HEK293 (cell line): ENCODE data around the gene ZNF668.

Experiments
- CTCF ChIA-PET: fragments of 350-600 bp; formaldehyde crosslinking; extraction: SDS; loops from one replicate; lab custom pipeline; 2021; ENCODE audit warnings: antibody characterized with exemption; lab: Yijun Ruan, JAX
- POLR2A ChIA-PET: fragments of 300-600 bp; formaldehyde crosslinking; extraction: SDS; loops from one replicate; lab custom pipeline; 2020; ENCODE audit warnings: antibody characterized with exemption, inconsistent platforms; lab: Yijun Ruan, JAX
- H3K27ac ChIP-seq: fragments of 200-500 bp; sonication (Bioruptor generic); 2 replicates; pipeline ENCODE4 v1.5.1; 2014; ENCODE audit warnings: low read depth, low read length, control low read depth, inconsistent platforms; ENCODE audit errors: extremely low read depth
- H3K36me3 ChIP-seq, 2 experiments: fragments of 200-500 bp in 1 of 2; sonication (Bioruptor generic) in 1 of 2; 1 replicate in 1 of 2; 2 replicates in 1 of 2; pipeline ENCODE4 v1.5.1; 2014 to 2017; ENCODE audit warnings: inconsistent platforms in 2 of 2, low read length in 2 of 2; ENCODE audit not compliant: control insufficient read depth in 2 of 2, insufficient read depth in 1 of 2
- H3K4me1 ChIP-seq: fragments of 200-500 bp; sonication (Bioruptor generic); 2 replicates; pipeline ENCODE4 v1.5.1; 2014; ENCODE audit warnings: mild to moderate bottlenecking, low read length, inconsistent platforms; ENCODE audit not compliant: control insufficient read depth, insufficient read depth
- H3K4me3 ChIP-seq: 2 replicates; pipeline ENCODE4 v1.5.1; 2011; ENCODE audit warnings: low read depth, mild to moderate bottlenecking, control low read depth, low read length, moderate library complexity
- H3K9me3 ChIP-seq: fragments of 200-500 bp; sonication (Bioruptor generic); 2 replicates; pipeline ENCODE4 v1.5.1; 2014; ENCODE audit warnings: low read depth, low read length, inconsistent platforms; ENCODE audit not compliant: control insufficient read depth, insufficient read depth
- HOXC10 ChIP-seq: sonication (generic); formaldehyde crosslinking; IDR thresholded peaks from 2 replicates; pipeline ENCODE4 v1.8.1; 2023; ENCODE audit warnings: mild to moderate bottlenecking, missing genetic modification reagents
- KLF10 ChIP-seq: fragments of 450-650 bp; IDR thresholded peaks from 2 replicates; pipeline ENCODE4 v1.5.1; 2018; ENCODE audit warnings: missing biosample characterization, mild to moderate bottlenecking, missing genetic modification characterization
- OSR2 ChIP-seq: fragments of 450-650 bp; formaldehyde crosslinking; IDR thresholded peaks from 2 replicates; pipeline ENCODE4 v1.5.1; 2016; ENCODE audit warnings: missing biosample characterization, missing genetic modification characterization
- RBAK ChIP-seq: fragments of 450-650 bp; formaldehyde crosslinking; IDR thresholded peaks from 2 replicates; pipeline ENCODE4 v1.5.1; 2016; ENCODE audit warnings: missing biosample characterization, missing genetic modification characterization
- SETDB1 ChIP-seq: IDR thresholded peaks from one replicate; pipeline ENCODE4 v1.6.1; 2017; ENCODE audit warnings: mild to moderate bottlenecking, low read length, moderate library complexity, mixed read lengths; ENCODE audit not compliant: insufficient read length
- SP2 ChIP-seq: fragments of 450-650 bp; formaldehyde crosslinking; IDR thresholded peaks from 2 replicates; pipeline ENCODE4 v1.5.1; 2016; ENCODE audit warnings: missing biosample characterization, missing genetic modification characterization
- ZBTB48 ChIP-seq: fragments of 450-650 bp; formaldehyde crosslinking; IDR thresholded peaks from 2 replicates; pipeline ENCODE4 v1.5.1; 2016; ENCODE audit warnings: missing biosample characterization, missing genetic modification characterization
- ZEB2 ChIP-seq: fragments of 450-650 bp; formaldehyde crosslinking; IDR thresholded peaks from 2 replicates; pipeline ENCODE4 v1.5.1; 2016; ENCODE audit warnings: missing biosample characterization, missing genetic modification characterization
- ZFP3 ChIP-seq: fragments of 450-650 bp; formaldehyde crosslinking; IDR thresholded peaks from 2 replicates; pipeline ENCODE4 v1.5.1; 2016; ENCODE audit warnings: low read depth, missing biosample characterization, missing genetic modification characterization
- ZFP37 ChIP-seq: fragments of 450-650 bp; formaldehyde crosslinking; IDR thresholded peaks from 2 replicates; pipeline ENCODE4 v1.5.1; 2016; ENCODE audit warnings: missing biosample characterization, missing genetic modification characterization
- ZIC2 ChIP-seq: fragments of 450-650 bp; formaldehyde crosslinking; IDR thresholded peaks from 2 replicates; pipeline ENCODE4 v1.5.1; 2016; ENCODE audit warnings: missing biosample characterization, missing genetic modification characterization
- ZNF10 ChIP-seq: fragments of 450-650 bp; formaldehyde crosslinking; IDR thresholded peaks from 2 replicates; pipeline ENCODE4 v1.5.1; 2017; ENCODE audit warnings: missing biosample characterization, missing genetic modification characterization
- ZNF114 ChIP-seq: fragments of 450-650 bp; formaldehyde crosslinking; IDR thresholded peaks from 2 replicates; pipeline ENCODE4 v1.5.0; 2017; ENCODE audit warnings: missing biosample characterization, missing genetic modification characterization
- ZNF221 ChIP-seq: fragments of 450-650 bp; formaldehyde crosslinking; IDR thresholded peaks from 2 replicates; pipeline ENCODE4 v1.5.1; 2017; ENCODE audit warnings: missing biosample characterization, missing genetic modification characterization, borderline replicate concordance
- ZNF239 ChIP-seq: fragments of 450-650 bp; formaldehyde crosslinking; IDR thresholded peaks from 2 replicates; pipeline ENCODE4 v1.5.1; 2016; ENCODE audit warnings: missing biosample characterization, missing genetic modification characterization
- ZNF366 ChIP-seq: fragments of 450-650 bp; formaldehyde crosslinking; conservative IDR thresholded peaks from 2 replicates; pipeline ENCODE4 v1.5.1; 2016; ENCODE audit warnings: missing biosample characterization, missing genetic modification characterization
- ZNF433 ChIP-seq: fragments of 450-650 bp; formaldehyde crosslinking; IDR thresholded peaks from 2 replicates; pipeline ENCODE4 v1.5.1; 2016; ENCODE audit warnings: missing biosample characterization, missing genetic modification characterization, low read depth
- ZNF529 ChIP-seq: fragments of 450-650 bp; formaldehyde crosslinking; IDR thresholded peaks from 2 replicates; pipeline ENCODE4 v1.5.1; 2017; ENCODE audit warnings: missing genetic modification characterization, missing biosample characterization; ENCODE audit not compliant: insufficient replicate concordance
- ZNF549 ChIP-seq: fragments of 450-650 bp; IDR thresholded peaks from 2 replicates; pipeline ENCODE4 v1.5.1; 2018; ENCODE audit warnings: missing biosample characterization, missing genetic modification characterization, mild to moderate bottlenecking, inconsistent platforms, moderate library complexity
- ZNF560 ChIP-seq: fragments of 450-650 bp; formaldehyde crosslinking; IDR thresholded peaks from 2 replicates; pipeline ENCODE4 v1.5.1; 2017; ENCODE audit warnings: missing biosample characterization, missing genetic modification characterization, borderline replicate concordance
- ZNF561 ChIP-seq: fragments of 450-650 bp; IDR thresholded peaks from 2 replicates; pipeline ENCODE4 v1.5.1; 2018; ENCODE audit warnings: missing biosample characterization, missing genetic modification characterization, borderline replicate concordance
- ZNF610 ChIP-seq: fragments of 450-650 bp; formaldehyde crosslinking; IDR thresholded peaks from 2 replicates; pipeline ENCODE4 v1.5.1; 2016; ENCODE audit warnings: missing biosample characterization, missing genetic modification characterization, borderline replicate concordance
- ZNF777 ChIP-seq: fragments of 450-650 bp; formaldehyde crosslinking; IDR thresholded peaks from 2 replicates; pipeline ENCODE4 v1.5.1; 2017; ENCODE audit warnings: missing biosample characterization, missing genetic modification characterization, borderline replicate concordance
- ZSCAN16 ChIP-seq: fragments of 450-650 bp; formaldehyde crosslinking; IDR thresholded peaks from 2 replicates; pipeline ENCODE4 v1.5.1; 2016; ENCODE audit warnings: missing biosample characterization, missing genetic modification characterization
- TF ChIP-seq, protein P1 (sequence below): fragments of 450-650 bp; formaldehyde crosslinking; IDR thresholded peaks from 2 replicates; pipeline ENCODE4 v1.5.1; 2017; ENCODE audit warnings: missing biosample characterization, mild to moderate bottlenecking, missing genetic modification characterization, moderate library complexity
- TF ChIP-seq, protein P2 (sequence below): fragments of 450-650 bp; formaldehyde crosslinking; IDR thresholded peaks from 2 replicates; pipeline ENCODE4 v1.5.1; 2016; ENCODE audit warnings: missing biosample characterization, missing genetic modification characterization
- TF ChIP-seq, protein P3 (sequence below): fragments of 450-650 bp; formaldehyde crosslinking; optimal IDR thresholded peaks from 2 replicates; pipeline ENCODE3; 2016; ENCODE audit warnings: missing biosample characterization, mild to moderate bottlenecking, missing genetic modification characterization
- TF ChIP-seq, protein P4 (sequence below): fragments of 450-650 bp; formaldehyde crosslinking; IDR thresholded peaks from 2 replicates; pipeline ENCODE4 v1.5.1; 2016; ENCODE audit warnings: missing biosample characterization, missing genetic modification characterization
- TF ChIP-seq, protein P5 (sequence below): fragments of 450-650 bp; formaldehyde crosslinking; IDR thresholded peaks from 2 replicates; pipeline ENCODE4 v1.5.1; 2016; ENCODE audit warnings: missing biosample characterization, missing genetic modification characterization, borderline replicate concordance

Gene ZNF668

DNA sequence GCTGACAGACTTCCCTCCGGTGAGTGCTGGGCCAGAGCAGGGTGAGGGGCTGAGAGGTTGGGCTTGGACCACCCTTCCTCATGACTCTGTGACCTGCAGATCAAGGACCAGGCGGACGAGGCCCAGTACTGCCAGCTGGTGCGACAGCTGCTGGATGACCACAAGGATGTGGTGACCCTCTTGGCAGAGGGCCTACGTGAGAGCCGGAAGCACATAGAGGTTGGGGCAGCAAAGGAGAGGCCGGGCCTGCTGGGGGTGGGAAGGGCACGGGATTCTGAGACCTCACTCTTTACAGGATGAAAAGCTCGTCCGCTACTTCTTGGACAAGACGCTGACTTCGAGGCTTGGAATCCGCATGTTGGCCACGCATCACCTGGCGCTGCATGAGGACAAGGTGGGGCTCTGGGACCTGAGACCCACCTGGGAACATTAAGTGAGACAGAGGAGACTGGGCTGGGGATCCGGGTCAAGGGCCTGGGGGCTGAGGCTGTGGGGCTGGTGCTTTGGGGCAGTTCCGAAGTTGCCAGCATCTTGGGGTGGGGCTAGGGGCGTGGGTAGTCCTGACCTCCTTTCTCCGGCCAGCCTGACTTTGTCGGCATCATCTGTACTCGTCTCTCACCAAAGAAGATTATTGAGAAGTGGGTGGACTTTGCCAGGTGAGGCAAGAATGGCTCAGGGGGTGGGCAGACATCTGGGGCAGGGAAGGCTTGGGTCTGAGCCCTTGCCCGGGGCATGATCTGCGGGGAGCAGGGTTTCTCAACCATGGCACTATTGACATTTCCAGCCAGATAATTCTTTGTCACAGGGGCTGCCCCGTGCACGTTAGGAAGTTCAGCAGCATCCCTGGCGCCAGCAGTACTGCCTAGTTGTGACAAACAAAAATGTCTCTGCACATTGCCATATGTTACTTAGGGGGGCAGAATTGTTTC lies 36.3 kb upstream of the ZNF668 start:
- no peak overlapping the region for H3K27ac ChIP-seq
- ChIA-PET CTCF (interaction anchor here (0.5 to 0.8 kb wide), 2 partner anchors 32 to 223 kb away, joined by 3 to 4 read pairs; no protein-coding TSS in a partner anchor), POLR2A (interaction anchor here (1.0 to 1.1 kb wide), 2 partner anchors 7 to 32 kb away, joined by 3 to 4 read pairs; partner anchors contain the start of gene KAT8)
- peaks cover 0 to 43% of the 10 kb centered on the region in 2 experiments; a peak in 1 of 3 replicates for H3K36me3 ChIP-seq
- no peak overlapping the region for H3K4me3 ChIP-seq
- TF ChIP-seq, protein P1, sequence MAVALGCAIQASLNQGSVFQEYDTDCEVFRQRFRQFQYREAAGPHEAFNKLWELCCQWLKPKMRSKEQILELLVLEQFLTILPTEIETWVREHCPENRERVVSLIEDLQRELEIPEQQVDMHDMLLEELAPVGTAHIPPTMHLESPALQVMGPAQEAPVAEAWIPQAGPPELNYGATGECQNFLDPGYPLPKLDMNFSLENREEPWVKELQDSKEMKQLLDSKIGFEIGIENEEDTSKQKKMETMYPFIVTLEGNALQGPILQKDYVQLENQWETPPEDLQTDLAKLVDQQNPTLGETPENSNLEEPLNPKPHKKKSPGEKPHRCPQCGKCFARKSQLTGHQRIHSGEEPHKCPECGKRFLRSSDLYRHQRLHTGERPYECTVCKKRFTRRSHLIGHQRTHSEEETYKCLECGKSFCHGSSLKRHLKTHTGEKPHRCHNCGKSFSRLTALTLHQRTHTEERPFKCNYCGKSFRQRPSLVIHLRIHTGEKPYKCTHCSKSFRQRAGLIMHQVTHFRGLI (tag by site-specific recombination), result no peak
- TF ChIP-seq ZNF529 (tag by site-specific recombination), result no peak
- TF ChIP-seq ZNF366 (tag by site-specific recombination), result no peak
- TF ChIP-seq ZNF114 (tag by site-specific recombination), result no peak
- no peak for TF ChIP-seq ZNF549 (tag by site-specific recombination)
- TF ChIP-seq, protein P2, sequence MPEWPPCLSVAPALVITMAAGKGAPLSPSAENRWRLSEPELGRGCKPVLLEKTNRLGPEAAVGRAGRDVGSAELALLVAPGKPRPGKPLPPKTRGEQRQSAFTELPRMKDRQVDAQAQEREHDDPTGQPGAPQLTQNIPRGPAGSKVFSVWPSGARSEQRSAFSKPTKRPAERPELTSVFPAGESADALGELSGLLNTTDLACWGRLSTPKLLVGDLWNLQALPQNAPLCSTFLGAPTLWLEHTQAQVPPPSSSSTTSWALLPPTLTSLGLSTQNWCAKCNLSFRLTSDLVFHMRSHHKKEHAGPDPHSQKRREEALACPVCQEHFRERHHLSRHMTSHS (tag by site-specific recombination), result no peak
- no peak for TF ChIP-seq ZNF610 (tag by site-specific recombination)
- TF ChIP-seq ZBTB48 (tag by site-specific recombination), result no peak
- TF ChIP-seq ZFP37 (tag by site-specific recombination), result no peak
- TF ChIP-seq ZIC2, result no peak
- no peak for TF ChIP-seq RBAK (tag by site-specific recombination)
- TF ChIP-seq ZNF777 (tag by site-specific recombination), result no peak
- TF ChIP-seq, protein P3, sequence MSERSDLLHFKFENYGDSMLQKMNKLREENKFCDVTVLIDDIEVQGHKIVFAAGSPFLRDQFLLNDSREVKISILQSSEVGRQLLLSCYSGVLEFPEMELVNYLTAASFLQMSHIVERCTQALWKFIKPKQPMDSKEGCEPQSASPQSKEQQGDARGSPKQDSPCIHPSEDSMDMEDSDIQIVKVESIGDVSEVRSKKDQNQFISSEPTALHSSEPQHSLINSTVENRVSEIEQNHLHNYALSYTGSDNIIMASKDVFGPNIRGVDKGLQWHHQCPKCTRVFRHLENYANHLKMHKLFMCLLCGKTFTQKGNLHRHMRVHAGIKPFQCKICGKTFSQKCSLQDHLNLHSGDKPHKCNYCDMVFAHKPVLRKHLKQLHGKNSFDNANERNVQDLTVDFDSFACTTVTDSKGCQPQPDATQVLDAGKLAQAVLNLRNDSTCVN (tag by site-specific recombination), result no peak
- TF ChIP-seq OSR2 (tag by site-specific recombination), result no peak
- TF ChIP-seq ZNF433 (tag by site-specific recombination), result no peak
- no peak for TF ChIP-seq ZNF10 (tag by site-specific recombination)
- no peak for TF ChIP-seq ZNF239
- no peak for TF ChIP-seq ZSCAN16
- no peaks in the 10 kb centered on the region; the same call in none of the 2 replicates for H3K4me1 ChIP-seq
- H3K9me3 ChIP-seq, result no peaks in the 10 kb centered on the region

DNA sequence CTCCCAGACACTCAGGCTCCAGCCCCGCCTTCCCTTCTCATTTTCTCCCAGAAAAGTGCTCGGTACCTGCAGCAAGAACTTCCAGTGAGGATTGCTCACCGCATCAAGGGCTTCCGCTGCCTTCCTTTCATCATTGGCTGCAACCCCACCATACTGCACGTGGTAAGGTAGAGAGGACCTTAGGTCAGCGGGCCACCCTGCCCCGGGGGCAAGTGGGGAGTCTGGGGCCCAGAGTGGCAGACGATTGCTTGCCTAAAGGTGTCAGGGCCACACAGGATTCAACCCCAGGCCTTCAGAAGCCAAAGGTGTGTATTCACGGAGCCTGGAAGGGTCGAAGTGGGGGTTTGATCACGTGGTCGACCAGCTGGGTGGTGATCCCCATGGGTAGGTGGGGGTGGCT lies 35.6 kb upstream of the ZNF668 start:
- Histone ChIP-seq H3K4me1 (no peaks in the 10 kb centered on the region; the same call in none of the 2 replicates), H3K9me3 (no peaks in the 10 kb centered on the region), H3K4me3 (no peak overlapping the region), H3K27ac (no peak overlapping the region), H3K36me3 (peaks cover 0 to 43% of the 10 kb centered on the region in 2 experiments; a peak in 1 of 3 replicates)
- ChIA-PET POLR2A (interaction anchor here (1.0 to 1.1 kb wide), 2 partner anchors 8 to 33 kb away, joined by 3 to 4 read pairs; partner anchors contain the start of gene KAT8), CTCF (interaction anchor here (0.5 to 0.8 kb wide), 2 partner anchors 32 to 224 kb away, joined by 3 to 4 read pairs; no protein-coding TSS in a partner anchor)
- TF ChIP-seq HOXC10, result no peak
- no peak for TF ChIP-seq KLF10 (tag by site-specific recombination)
- TF ChIP-seq, protein P4, sequence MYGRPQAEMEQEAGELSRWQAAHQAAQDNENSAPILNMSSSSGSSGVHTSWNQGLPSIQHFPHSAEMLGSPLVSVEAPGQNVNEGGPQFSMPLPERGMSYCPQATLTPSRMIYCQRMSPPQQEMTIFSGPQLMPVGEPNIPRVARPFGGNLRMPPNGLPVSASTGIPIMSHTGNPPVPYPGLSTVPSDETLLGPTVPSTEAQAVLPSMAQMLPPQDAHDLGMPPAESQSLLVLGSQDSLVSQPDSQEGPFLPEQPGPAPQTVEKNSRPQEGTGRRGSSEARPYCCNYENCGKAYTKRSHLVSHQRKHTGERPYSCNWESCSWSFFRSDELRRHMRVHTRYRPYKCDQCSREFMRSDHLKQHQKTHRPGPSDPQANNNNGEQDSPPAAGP (tag by site-specific recombination), result no peak
- no peak for TF ChIP-seq SETDB1
- TF ChIP-seq ZNF561 (tag by site-specific recombination), result no peak
- no peak for TF ChIP-seq ZEB2
- TF ChIP-seq, protein P5, sequence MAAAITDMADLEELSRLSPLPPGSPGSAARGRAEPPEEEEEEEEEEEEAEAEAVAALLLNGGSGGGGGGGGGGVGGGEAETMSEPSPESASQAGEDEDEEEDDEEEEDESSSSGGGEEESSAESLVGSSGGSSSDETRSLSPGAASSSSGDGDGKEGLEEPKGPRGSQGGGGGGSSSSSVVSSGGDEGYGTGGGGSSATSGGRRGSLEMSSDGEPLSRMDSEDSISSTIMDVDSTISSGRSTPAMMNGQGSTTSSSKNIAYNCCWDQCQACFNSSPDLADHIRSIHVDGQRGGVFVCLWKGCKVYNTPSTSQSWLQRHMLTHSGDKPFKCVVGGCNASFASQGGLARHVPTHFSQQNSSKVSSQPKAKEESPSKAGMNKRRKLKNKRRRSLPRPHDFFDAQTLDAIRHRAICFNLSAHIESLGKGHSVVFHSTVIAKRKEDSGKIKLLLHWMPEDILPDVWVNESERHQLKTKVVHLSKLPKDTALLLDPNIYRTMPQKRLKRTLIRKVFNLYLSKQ, result no peak
- TF ChIP-seq RBAK (tag by site-specific recombination), result no peak
- TF ChIP-seq ZFP3, result no peak
- TF ChIP-seq ZNF221 (tag by site-specific recombination), result no peak
- TF ChIP-seq ZNF560 (tag by site-specific recombination), result no peak
- no peak for TF ChIP-seq SP2 (tag by site-specific recombination)
